NCI-H2227 treated with DMSO at 0.1 percent for 48 hours (cell line): ENCODE data around the gene TSNAX.

Experiments used
- DNase-seq: peaks from one replicate; lab custom pipeline; 2025; lab: John Stamatoyannopoulos, UW

The TSNAX gene

DNA sequence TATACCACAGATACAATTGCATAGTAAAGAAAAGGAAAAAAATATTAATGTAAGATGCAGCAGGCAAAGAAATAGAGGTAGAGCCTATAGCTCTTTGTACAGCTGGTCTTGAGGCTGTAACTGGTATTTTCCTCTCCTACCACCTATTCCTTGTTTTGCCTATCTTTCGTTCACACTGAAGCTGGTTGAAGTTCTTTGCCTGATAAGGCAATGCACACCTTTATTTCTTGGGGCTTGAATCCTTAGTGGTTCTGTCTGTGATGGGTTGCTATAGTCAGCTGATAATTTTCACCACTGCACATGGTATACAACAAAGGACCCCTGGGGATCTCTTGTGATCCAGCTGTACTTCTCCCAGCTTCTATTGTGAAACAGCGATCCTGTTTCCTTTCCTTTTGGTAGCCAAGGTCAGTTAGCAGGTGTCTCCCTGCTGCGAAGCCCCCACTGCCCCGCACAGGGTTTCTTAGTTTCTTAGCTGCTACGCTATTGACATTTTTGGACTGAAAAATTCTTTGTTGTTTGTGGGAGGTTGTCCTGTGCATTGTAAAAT lies 9.9 kb upstream of the TSNAX start:
- DNase-seq, result no peak

- no peak for DNase-seq
Measured at GRCh38 chr1:231519166-231519565, 9.3 kb upstream of the TSNAX start.

DNA sequence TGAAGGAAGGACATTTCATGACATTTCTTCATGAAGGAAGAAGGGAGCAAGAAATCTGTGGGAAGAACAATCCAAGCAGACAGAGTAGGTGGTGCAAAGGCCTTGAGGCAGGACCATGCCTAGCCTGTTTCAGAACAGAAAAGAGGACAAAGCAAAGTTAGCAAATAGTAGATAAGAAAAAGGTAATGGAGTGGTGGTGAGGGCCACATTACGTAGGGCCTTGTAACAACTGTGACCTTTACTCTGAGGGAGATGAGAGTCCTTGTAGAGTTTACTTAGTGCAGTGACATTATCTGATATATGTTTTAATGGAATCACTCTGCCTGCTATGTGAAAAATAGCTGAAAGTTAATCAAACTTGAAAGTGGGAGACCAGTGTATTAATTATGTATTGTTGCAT lies 6.4 kb upstream of the TSNAX start:
- DNase-seq, result no peak

DNA sequence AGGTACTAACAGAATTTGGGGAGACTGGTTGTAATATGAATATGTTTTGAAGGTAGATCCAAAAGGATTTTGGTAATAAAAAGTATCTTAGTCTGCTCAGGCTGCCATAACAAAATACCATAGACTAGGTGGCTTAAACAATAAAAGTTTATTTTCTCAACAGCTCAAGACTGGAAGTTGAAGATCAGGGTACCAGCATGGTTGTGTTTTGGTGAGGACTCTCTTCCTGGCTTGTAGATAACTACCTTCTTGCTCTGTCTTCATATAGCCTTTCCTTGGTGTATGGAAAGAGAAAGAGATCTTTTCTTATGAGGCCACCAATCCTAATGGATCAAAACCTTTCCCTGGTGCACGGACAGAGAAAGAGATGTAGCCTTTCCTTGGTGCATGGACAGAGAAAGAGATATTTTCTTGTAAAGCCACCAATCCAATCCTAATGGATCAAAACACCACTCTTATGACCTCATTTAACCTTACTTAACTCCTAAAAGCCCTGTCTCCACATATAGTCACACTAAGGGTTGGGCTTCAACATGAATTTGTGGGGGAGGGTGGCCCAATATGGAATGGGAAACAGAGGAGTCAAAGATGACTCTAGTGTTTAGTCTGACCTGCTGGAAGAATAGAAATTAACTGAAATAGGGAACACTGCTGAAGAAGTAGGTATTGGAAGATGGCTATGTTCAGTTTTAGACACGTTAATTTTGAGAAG lies 5.4 kb upstream of the TSNAX start:
- no peak for DNase-seq

GRCh38 chr1:231523816-231524215 lies 4.7 kb upstream of the TSNAX start:
- no peak for DNase-seq

DNA sequence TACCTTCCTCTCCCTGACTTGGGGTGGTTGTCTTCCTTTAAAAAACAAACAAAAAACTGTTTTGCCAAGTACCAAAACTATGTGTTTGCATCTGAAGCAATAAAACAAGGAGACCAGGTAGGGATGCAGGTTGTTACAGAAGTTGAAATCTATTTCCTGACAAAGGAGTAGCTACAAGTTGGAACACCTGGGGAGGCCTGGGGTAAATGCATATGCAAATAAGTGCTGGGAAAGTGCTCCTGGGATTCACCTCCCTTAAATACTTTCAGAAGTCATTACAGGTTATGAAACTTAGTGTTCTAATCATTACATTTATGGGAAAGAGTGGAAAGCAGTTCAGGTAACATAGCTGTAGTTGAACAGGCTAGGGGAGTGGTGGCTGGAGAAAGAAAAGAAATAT lies 1.9 kb upstream of the TSNAX start:
- no peak for DNase-seq

- no peak for DNase-seq
Measured at GRCh38 chr1:231527586-231528171, 790 bp upstream of the TSNAX start.

DNA sequence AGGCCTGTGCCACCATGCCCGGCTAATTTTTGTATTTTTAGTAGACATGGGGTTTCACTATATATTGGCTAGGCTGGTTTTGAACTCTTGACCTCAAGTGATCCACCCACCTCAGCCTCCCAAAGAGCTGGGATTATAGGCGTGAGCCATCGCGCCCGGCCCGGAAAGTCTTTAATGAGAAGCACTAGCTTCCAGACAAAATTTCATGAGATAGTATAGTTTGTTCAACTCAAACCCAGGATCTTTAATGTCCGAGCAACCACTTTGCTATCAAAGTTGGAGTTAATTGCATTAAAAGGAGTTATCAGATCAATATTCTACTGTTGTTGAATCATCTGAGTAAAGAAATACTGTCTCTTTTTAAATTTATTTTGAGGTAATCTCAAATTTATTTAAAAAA lies 4.8 kb downstream of the TSNAX start:
- DNase-seq, result no peak

DNA sequence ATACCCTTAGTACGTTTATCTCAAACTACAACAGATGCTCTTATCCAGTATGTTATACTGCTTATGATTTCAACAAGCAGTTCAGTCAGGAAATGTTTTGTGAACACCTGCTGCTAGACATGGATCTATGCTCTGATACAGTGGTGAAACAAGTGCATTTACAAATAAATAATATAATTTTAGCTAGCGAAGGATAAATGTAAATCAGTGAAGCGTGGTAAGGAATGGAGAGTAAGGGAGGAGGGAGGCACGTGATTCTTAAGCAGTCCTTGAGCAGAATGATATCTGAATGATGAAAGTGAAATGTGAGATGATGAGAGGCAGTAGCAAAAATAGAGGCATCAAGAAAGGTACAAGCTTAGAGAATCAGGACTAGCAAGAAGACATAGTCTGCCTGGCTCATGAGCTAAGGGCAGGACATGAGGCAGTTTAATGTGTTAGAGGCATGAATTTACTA lies 6.3 kb downstream of the TSNAX start:
- no peak for DNase-seq

DNA sequence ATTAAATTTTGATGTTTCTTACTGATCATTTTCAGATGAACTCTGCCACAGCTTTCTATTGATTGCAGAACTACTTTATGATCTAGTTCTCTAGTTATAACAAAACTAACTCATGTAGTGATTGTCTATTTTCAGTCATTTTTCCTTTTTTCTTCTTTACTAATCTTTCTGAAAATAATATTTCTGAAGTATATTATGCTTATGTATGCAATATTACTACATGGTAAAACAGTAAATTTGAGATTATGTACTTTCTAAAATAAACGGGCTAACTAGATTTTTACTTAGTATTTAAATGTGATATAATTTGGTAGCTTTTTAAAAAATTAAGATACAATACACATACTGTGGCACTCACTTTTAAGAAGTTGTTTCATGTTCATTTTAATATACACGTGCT lies 7.6 kb downstream of the TSNAX start:
- DNase-seq, result no peak

GRCh38 chr1:231540847-231541246 lies 12.4 kb downstream of the TSNAX start:
- DNase-seq, result no peak

DNA sequence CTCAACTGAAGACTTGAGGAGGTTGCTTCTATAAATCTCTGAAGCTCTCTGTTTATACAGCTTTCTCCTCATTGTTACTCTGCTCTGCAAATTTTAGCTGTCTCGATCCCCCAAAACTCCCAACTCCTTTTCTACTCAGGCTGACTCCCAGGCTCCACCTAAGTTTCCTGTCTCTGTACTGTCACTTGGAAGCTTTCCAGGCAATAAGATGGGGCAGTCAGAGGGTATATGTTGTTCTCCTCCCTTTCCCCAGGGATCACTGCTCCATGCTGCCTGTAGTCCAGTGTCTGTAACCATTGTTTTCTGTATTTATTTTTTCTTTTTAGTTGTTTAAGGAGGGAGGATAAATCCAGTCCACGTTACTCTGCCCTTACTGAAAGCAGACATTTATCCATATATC lies 13.4 kb downstream of the TSNAX start:
- DNase-seq, result no peak

DNA sequence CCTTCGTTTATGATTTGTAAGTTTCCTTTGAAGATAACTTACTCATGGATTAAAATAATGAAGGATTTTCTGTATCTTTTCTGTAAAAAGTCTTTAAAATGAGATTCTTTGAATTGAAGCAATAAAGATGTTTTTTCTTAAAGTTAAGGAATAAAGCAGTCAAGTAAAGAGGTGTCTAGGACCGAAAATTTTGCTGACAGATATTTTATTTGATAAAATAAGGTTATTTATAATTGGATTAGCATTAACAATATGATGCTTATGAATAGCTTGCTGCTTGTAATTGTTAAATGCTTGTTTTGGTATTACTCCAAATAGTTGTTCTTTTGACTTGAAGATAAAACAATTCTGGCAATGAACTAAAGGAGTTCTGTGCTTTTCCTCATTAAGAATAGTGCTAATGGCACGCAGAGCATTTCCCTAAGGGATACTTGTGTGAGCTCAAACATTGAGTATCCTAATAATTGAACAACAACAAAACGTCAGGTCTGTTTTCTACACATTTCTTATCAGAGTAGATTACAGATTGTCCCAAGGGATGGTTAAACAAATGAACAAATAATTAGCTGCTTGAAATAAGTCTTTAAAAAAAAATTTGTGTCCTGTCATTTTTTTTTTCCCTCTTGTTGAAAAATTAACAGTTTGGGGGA lies 16.6 kb downstream of the TSNAX start:
- no peak for DNase-seq

GRCh38 chr1:231546693-231547092 lies 18.2 kb downstream of the TSNAX start:
- DNase-seq, result no peak

GRCh38 chr1:231549733-231550447 lies 21.4 kb downstream of the TSNAX start:
- DNase-seq, result no peak

GRCh38 chr1:231550448-231550781 lies 21.9 kb downstream of the TSNAX start:
- no peak for DNase-seq

DNA sequence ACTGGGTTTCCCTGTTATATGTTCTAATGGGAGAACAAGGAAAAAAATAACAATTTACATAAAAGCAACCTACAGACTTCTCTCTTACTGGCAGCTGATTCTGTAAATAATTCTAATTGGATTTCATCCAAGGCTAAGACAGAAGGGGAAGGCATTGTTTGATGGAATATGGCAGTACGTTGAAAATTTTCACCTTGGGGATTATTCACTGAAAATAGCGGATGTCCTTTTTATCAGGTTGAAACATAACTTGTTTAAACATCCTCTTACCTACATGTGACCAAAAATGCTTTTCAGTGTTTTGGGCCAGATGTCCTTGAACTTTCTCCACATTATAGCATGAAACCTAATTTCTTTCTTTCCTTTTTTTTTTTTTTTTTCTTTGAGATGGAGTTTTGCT lies 24.9 kb downstream of the TSNAX start:
- no peak for DNase-seq

DNA sequence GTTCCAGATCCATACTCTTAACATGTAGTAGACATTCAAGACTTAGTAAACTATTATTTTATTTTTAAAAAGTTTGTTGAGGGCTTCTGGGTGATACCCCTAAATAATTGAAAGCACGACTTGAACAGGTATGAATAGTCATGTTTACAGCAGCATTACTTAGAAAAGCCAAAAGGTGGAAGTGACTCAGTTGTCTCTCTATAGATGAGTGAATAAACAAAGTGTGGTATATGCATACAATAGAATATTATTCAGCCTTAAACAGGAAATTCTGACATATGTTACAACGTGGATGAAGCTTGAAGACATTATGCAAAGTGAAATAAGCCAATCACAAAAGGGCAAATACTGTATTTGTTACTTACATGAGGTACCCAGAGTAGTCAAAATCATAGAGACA lies 26.5 kb downstream of the TSNAX start:
- DNase-seq, result no peak

DNA sequence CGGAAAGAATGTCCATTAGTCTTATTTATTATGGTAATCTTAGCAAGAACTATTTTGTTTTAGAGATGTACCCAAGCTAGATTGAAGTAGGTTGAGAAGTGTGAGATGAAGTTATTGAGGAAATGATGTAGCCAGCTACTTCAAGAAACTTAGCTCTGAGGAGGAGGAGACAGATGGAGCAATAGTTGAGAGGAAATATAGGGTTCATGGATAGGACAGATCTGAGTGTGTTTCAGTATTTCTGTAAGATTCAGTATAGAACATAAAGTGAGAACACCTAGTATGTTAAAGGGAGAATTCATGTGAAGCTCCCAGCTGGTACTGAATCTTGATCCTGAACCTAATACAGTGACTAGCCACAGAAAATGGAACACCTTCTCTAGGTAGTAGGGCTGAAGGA lies 28.9 kb downstream of the TSNAX start:
- DNase-seq, result no peak

DNA sequence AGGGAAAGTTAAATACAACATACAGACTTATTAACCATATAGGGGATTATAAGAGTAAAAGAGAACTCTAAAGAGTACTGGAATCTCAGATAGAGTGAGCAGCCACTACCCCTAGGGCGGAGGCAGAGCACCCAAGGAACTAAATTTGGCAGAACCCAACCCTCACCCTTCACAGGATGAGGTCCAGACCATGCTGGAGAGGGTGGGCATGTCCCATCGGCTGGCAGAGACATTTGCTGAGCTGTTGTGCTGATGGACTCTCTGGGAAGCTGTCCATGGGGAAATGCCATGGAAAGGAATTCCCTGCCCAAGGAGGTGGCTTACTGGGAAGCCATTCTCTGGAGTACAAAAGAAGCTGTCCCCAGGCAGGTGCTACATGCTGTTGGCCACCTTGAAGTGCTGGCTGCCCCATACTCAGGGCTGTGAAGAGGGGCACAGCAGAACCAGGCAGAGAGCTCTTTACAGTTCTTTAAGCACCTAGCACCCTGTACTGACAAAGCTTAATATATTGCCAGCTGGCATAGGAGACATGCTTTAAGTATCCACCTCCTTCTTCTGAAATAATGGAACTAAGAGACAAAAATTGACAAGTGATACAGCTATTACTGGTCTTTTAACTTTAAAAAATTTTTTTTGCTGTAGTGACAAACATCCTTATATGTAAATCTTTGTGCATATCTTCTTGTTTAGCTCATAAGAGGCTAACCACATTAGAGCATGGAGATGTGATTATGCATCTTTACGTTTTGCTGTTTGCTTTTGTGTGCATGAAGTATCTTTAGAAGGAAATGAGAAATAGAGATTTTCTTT lies 29.6 kb downstream of the TSNAX start:
- no peak for DNase-seq

GRCh38 chr1:231558708-231559185 lies 30.3 kb downstream of the TSNAX start:
- DNase-seq, result no peak
